HEK293T (cell line): Measurements from ENCODE around the gene PPP2R5C.

Experiments used
- CTBP1 ChIP-seq: fragments of 450-650 bp; IDR thresholded peaks from 2 replicates; pipeline ENCODE4 v1.6.1; 2016; ENCODE audit warnings: borderline replicate concordance
- FOXM1 ChIP-seq: fragments of 450-650 bp; IDR thresholded peaks from 2 replicates; pipeline ENCODE4 v1.6.1; 2017; ENCODE audit warnings: mild to moderate bottlenecking, borderline replicate concordance
- L3MBTL2 ChIP-seq: fragments of 450-650 bp; conservative IDR thresholded peaks from 2 replicates; pipeline ENCODE4 v1.6.1; 2016; ENCODE audit warnings: mild to moderate bottlenecking
- SP1 ChIP-seq: fragments of 450-650 bp; IDR thresholded peaks from 2 replicates; pipeline ENCODE4 v1.6.1; 2017
- SUZ12 ChIP-seq: fragments of 450-650 bp; IDR thresholded peaks from 2 replicates; pipeline ENCODE4 v1.6.1; 2016; ENCODE audit warnings: mild to moderate bottlenecking

- TF ChIP-seq SP1 (no peak), L3MBTL2 (no peak), SUZ12 (no peak), CTBP1 (no peak), FOXM1 (no peak)
Observed at GRCh38 chr14:101844219-101844618, 82.7 kb downstream of the PPP2R5C start.
